NCI-H82 (cell line): ENCODE measurements around the gene KCNA1.

Experiments used
- DNase-seq: peaks from one replicate; lab custom pipeline; 2025; lab: John Stamatoyannopoulos, UW

Gene KCNA1

DNA sequence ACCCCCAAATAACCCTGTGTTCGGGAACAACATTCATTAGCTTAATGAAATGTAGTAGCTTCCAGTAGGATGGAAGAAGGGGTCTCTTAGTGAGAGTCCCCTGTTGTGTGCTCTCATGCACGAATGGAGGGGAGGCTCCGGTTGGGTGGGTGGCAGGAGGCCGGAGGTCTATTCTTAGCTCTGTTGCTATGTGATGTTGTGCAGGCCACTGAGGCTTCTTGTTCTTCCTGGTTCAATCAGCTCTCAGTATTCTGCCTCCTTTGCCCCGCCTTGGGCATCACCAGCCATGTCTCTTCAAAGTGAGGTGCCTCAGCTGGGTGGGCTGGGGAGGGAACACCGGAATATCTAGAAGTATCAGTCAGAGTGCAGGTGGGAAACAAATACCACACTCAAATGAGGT lies 50.8 kb downstream of the KCNA1 start:
- DNase-seq = no peak

DNA sequence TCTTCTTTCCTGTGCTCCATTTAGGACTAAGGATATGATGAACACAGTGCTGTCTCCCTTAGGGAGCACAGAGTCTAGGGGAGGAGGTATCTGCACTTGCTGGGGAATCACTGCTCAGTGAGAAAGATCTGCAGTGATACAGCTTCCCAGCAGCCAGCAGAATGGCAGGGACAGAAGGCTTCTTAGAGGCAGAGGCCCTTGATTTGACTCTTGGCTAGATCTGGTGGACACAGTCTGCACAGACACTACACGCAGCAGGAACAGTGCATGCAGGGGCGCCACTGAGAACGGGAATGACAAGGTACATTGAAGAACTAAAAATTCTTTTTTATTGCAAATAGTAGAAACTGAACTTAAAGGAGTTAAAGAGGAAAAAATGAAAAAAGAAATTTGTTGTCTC lies 51.6 kb downstream of the KCNA1 start:
- no peak for DNase-seq

DNA sequence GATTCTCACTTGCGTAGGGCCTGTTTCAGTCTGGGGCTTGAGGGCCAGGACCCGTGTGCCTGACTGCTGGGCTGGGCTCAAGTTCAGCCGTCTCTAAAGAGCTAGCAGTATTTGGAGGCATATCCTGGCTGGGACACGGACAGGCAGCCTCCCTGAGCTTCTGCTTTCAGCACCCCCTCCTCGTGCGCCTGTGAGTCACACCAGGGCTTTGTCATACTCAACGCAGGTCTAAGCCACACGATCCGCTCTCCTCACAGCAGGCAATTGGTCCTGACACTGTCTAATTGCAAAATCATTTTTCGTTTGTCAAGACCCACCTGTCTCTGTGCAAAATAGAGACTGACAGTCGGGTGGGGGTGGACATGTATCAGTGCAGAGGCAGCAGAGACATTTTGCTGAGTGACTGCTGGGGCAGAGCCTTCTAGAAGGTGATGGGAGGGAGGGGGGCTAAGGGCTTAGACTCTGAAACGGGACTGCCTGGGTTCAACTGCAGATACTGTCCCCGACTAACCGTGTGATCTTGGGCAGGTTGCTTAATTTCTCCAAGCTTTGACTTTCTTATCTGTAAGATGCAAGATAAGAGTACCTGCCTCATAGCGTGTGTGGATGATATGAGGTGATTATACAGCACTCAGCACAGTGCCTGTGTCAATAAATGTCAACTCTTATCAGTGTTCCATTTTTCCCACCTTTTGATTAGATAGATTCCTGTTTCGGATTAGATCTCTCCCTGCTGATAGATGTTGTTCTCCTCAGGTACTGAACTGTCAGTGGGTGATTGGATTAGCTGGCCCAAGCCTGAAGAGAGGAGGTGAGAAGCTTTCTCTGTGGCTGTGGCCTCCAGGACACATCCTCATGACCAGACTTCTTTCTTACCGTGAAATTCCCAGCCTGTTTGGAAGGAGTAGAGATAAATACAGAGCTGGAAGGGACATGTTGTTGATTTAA lies 53.1 kb downstream of the KCNA1 start:
- peak; percentile 20 for DNase-seq
